Activated CD8-positive, alpha-beta memory T cell treated with anti-CD3 and anti-CD28 coated beads, Interleukin-2, amount 10 ng/mL, durations not matched to agents 7 days and 5 days (primary cell): Measurements from ENCODE around the gene AHRR. TPM values are rescaled to one million over a fixed set of nuclear protein-coding genes. Genes with fewer than 3 reads are reported as not detected.
"Not testable (repeated sequence)": the region's sequence is repeated elsewhere in the genome, so short reads cannot be mapped to it uniquely, and the experiment has no call there.

Source experiments
- ATAC-seq: fragments of 150-1000 bp; cut with Tn5 transposase; one replicate; pipeline ENCODE4 v1.10.0; 2021; ENCODE audit warnings: moderate library complexity
- CTCF ChIA-PET: fragments of 350-600 bp; sonication (Branson Sonifier 250); formaldehyde crosslinking; loops from one replicate; lab custom pipeline; 2021; ENCODE audit warnings: antibody characterized with exemption; lab: Charles Lee
- DNase-seq: peaks from one replicate; pipeline ENCODE4 v3.0.0-alpha.2; 2020
- H3K27ac Mint-ChIP-seq: one replicate; pipeline ENCODE4 v1.8.0; 2021; ENCODE audit warnings: mild to moderate bottlenecking, mixed read lengths
- H3K27me3 Mint-ChIP-seq: one replicate; pipeline ENCODE4 v1.8.0; 2021; ENCODE audit warnings: mixed read lengths
- H3K36me3 Mint-ChIP-seq: one replicate; pipeline ENCODE4 v1.8.0; 2021; ENCODE audit warnings: mild to moderate bottlenecking, mixed read lengths
- H3K4me1 Mint-ChIP-seq: one replicate; pipeline ENCODE4 v1.8.0; 2021; ENCODE audit warnings: mixed read lengths
- H3K4me3 Mint-ChIP-seq: one replicate; pipeline ENCODE4 v1.8.0; 2021; ENCODE audit warnings: mild to moderate bottlenecking, moderate library complexity, mixed read lengths
- H3K9me3 Mint-ChIP-seq: one replicate; pipeline ENCODE4 v1.8.0; 2022; ENCODE audit warnings: low read depth, mixed read lengths
- total RNA-seq, 2 experiments: library from RNA; stranded (reverse); gene quantifications; one replicate each; pipeline ENCODE4 v1.2.3, GENCODE V29; 2021

The AHRR gene
- total RNA-seq, 2 experiments from 2014 or later: 56.8 to 64.0 TPM

- Mint-ChIP-seq H3K4me3 (no peak overlapping the region), H3K9me3 (no peaks in the 10 kb centered on the region), H3K36me3 (peaks cover 33% of the 10 kb centered on the region), H3K27ac (no peak overlapping the region), H3K27me3 (peaks cover 4% of the 10 kb centered on the region), H3K4me1 (peaks cover 40% of the 10 kb centered on the region)
- CTCF ChIA-PET: interaction anchor here (0.8 to 1.0 kb wide), 2 partner anchors 16 to 30 kb away, joined by 3 read pairs; no protein-coding TSS in a partner anchor
- no peak for DNase-seq
- ATAC-seq: no peak
Measured at GRCh38 chr5:398475-399295, 77.2 kb downstream of the AHRR start.

GRCh38 chr5:399296-400281, 78.1 kb downstream of the AHRR start:
- Mint-ChIP-seq H3K36me3 (peaks cover 34% of the 10 kb centered on the region), H3K27me3 (peaks cover 4% of the 10 kb centered on the region), H3K4me3 (no peak overlapping the region), H3K9me3 (no peaks in the 10 kb centered on the region), H3K4me1 (peaks cover 38% of the 10 kb centered on the region), H3K27ac (peak overlapping the region; percentile 71)
- ATAC-seq: peak; percentile 60
- DNase-seq: peak; percentile 66
- CTCF ChIA-PET: interaction anchor here (0.8 kb wide), 1 partner anchor 31 kb away, joined by 3 read pairs; no protein-coding TSS in a partner anchor

DNA sequence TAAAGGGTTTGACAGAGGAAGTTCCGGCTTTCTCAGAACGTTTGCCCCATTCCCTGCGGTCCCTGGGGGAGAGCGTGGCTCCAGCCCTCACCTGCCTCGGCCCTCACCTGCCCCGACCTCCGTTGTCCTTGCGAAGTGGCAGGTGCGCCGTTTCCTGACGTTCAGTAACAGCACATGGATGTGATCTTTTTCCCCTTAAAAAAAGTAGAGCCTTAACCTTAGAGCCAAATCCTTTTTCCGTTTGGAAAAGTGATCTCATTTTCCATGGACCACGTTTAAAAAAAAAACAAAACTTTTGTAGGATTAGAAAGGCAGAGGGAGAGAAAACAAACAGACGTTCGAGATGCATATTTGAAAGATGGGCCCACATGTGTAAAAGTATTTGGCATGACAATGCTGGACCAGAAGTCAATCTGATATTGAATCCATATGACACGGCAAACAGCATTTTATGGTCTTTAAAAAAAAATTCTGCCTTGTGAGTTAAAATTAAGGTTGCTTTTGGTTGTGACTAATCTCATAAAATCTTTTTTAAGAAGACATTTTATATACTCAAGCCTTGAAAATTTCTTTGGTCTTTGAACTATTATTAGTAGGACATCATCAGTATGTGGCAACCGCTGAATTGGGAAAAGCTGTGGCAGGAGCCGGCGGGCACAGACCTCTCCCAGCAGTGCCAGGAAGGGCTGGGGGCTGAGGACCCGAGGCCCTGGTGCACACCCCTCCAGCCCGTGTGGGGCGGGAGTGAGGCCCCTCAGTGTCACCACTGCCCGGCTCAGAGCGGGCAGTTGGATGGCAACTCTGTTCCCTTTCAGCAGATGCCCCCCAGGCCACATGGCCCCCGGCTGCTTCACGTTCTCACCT, 79.0 kb downstream of the AHRR start:
- no peak for ATAC-seq

DNA sequence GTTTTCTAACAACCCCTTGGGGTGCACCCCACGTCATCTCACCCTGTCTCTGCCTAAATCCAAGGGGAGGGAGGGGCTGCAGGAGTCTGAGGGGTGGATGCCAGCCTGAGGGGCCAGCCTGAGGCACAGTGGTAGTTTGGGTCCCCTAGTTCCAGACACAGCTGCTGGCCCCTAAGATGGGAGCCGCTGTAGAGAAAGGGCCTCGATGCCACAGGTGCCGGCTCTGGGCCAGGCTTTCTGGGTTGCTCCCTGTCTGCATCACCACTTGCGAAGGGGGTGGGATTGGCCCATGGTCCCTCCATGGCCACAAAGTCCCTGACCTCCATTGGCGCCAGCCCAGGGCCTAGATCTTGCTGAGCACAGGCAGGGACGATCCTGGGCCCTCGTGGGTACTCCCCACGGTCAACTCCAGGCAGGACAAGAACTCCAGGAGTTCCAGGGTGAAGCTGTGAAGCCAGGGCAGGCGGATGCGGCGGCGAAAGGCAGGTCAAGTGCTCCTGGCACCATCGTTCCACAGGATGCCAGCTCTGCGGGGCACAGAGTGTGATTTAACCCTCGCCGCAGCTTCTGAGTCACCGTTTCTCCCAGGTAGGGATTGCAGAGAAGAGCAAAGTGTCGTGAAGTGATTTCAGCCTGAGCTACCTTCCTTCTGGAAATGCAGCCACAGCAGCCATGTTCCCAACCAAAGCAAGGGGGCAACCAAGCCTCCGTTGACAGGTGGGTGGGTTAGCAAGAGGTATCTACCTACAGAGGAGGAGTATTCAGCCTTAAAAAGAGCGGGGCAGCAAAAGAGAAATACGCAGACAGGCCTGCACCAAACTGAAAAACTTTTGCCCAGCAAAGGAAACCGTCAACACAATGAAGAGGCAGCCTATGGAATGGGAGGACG, 79.9 kb downstream of the AHRR start:
- CTCF ChIA-PET: interaction anchor here (1.0 kb wide), 1 partner anchor 84 kb away, joined by 3 read pairs; no protein-coding TSS in a partner anchor
- Mint-ChIP-seq H3K27me3 (peaks cover 4% of the 10 kb centered on the region), H3K4me3 (no peak overlapping the region), H3K36me3 (peaks cover 41% of the 10 kb centered on the region), H3K4me1 (peaks cover 35% of the 10 kb centered on the region), H3K27ac (peak overlapping the region; percentile 11), H3K9me3 (no peaks in the 10 kb centered on the region)
- ATAC-seq (no peak), DNase-seq (no peak)

More for the DNA sequence above, 79.0 kb downstream of the AHRR start:
- Mint-ChIP-seq H3K4me3 (no peak overlapping the region), H3K27ac (peak overlapping the region; percentile 43), H3K4me1 (peaks cover 33% of the 10 kb centered on the region), H3K27me3 (peaks cover 4% of the 10 kb centered on the region), H3K9me3 (no peaks in the 10 kb centered on the region), H3K36me3 (peaks cover 35% of the 10 kb centered on the region)
- no peak for DNase-seq
- CTCF ChIA-PET: no interaction called here

DNA sequence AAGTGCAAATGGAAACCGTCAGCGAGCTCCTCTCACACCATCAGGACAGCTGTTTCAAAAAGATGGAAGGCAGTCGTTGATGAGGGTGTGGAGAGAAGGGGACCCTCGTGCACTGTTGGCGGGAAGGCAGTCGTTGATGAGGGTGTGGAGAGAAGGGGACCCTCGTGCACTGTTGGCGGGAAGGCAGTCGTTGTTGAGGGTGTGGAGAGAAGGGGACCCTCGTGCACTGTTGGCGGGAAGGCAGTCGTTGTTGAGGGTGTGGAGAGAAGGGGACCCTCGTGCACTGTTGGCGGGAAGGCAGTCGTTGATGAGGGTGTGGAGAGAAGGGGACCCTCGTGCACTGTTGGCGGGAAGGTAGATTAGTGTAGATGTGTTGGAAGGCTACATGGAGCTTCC, 80.7 kb downstream of the AHRR start:
- not testable (repeated sequence) for H3K9me3 Mint-ChIP-seq, DNase-seq, H3K27me3 Mint-ChIP-seq, H3K27ac Mint-ChIP-seq, ATAC-seq, H3K4me3 Mint-ChIP-seq
- Mint-ChIP-seq H3K36me3 (peaks cover 40% of the 10 kb centered on the region), H3K4me1 (peaks cover 35% of the 10 kb centered on the region)
- CTCF ChIA-PET: interaction anchor here (1.0 kb wide), 1 partner anchor 85 kb away, joined by 3 read pairs; no protein-coding TSS in a partner anchor

- CTCF ChIA-PET: interaction anchor here (1.0 kb wide), 1 partner anchor 86 kb away, joined by 3 read pairs; no protein-coding TSS in a partner anchor
- peak; percentile 34 for ATAC-seq
- no peak for DNase-seq
Measured at GRCh38 chr5:402615-403359, 81.3 kb downstream of the AHRR start.

GRCh38 chr5:403995-404394, 82.5 kb downstream of the AHRR start:
- Mint-ChIP-seq H3K4me1 (peaks cover 38% of the 10 kb centered on the region), H3K27ac (no peak overlapping the region), H3K27me3 (peaks cover 4% of the 10 kb centered on the region), H3K9me3 (no peaks in the 10 kb centered on the region), H3K36me3 (peaks cover 36% of the 10 kb centered on the region), H3K4me3 (no peak overlapping the region)
- CTCF ChIA-PET: interaction anchor here (0.9 to 1.6 kb wide), 3 partner anchors 9 to 87 kb away, joined by 3 to 5 read pairs (median 3); no protein-coding TSS in a partner anchor
- no peak for DNase-seq
- no peak for ATAC-seq

More at GRCh38 chr5:402615-403359, 81.3 kb downstream of the AHRR start:
- Mint-ChIP-seq H3K27me3 (peaks cover 4% of the 10 kb centered on the region), H3K36me3 (peaks cover 40% of the 10 kb centered on the region), H3K9me3 (no peaks in the 10 kb centered on the region), H3K27ac (peak overlapping the region; percentile 45), H3K4me3 (no peak overlapping the region), H3K4me1 (peaks cover 37% of the 10 kb centered on the region)

DNA sequence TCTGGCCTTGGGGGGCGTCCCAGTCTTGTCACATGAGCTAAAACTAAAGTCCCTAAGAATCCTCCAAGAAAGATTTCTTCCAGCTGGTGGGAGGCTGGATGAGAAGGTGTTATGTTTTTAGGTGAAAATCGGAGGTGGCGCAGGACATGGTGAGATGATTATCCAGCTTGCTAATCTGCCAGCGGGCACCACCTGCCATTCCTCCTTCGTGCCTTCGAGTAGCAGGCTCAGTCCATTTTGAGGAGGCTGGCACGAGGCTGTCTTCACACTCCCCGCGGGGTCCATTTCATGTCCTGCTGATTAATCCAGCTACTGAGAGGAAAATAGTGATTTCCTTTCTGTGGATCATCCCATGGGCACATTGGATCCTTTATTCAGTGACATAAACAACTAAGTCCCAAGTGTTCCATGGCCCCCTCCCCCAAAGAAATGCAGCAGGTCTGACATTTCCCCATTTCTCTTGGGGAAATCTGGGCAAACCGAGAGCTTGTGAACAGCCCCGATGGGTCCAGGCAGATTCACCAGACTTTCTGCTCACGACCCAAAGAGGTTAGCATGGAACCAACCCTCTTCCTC, 83.2 kb downstream of the AHRR start:
- CTCF ChIA-PET: interaction anchor here (1.1 to 1.6 kb wide), 3 partner anchors 10 to 88 kb away, joined by 3 to 5 read pairs (median 4); partner anchors contain the start of gene AHRR
- ATAC-seq (no peak), DNase-seq (no peak)
- Mint-ChIP-seq H3K9me3 (no peaks in the 10 kb centered on the region), H3K27me3 (peaks cover 4% of the 10 kb centered on the region), H3K4me3 (no peak overlapping the region), H3K27ac (no peak overlapping the region), H3K36me3 (peaks cover 32% of the 10 kb centered on the region), H3K4me1 (peaks cover 33% of the 10 kb centered on the region)

DNA sequence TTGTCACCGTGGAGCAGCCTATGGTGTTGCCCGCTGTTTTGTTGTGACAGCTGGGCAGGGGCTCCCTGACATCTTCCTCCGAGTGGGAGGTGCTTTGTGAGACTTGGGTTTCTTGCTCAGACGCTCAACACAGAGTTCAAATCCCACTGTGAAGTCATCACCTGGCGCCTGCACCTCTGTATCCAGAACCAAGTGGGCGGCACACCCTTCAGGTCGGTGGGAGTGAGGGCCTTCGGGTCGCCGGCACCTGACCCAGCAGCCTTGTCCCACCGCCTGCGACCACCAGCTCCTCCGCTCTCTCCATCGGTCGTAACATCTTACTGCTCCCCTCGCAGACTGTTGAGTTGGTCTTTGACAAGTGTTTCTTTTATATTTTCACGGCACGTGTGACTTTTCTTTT, 83.9 kb downstream of the AHRR start:
- DNase-seq (no peak), ATAC-seq (no peak)
- Mint-ChIP-seq H3K36me3 (peaks cover 30% of the 10 kb centered on the region), H3K4me1 (peaks cover 26% of the 10 kb centered on the region), H3K27me3 (no peaks in the 10 kb centered on the region), H3K27ac (no peak overlapping the region), H3K4me3 (no peak overlapping the region), H3K9me3 (no peaks in the 10 kb centered on the region)
- CTCF ChIA-PET: interaction anchor here (1.2 kb wide), 1 partner anchor 84 kb away, joined by 4 read pairs; the partner anchor contains the start of gene AHRR

GRCh38 chr5:406041-406440, 84.5 kb downstream of the AHRR start:
- Mint-ChIP-seq H3K36me3 (peaks cover 32% of the 10 kb centered on the region), H3K9me3 (no peaks in the 10 kb centered on the region), H3K27ac (no peak overlapping the region), H3K27me3 (no peaks in the 10 kb centered on the region), H3K4me3 (no peak overlapping the region), H3K4me1 (peaks cover 27% of the 10 kb centered on the region)
- no peak for ATAC-seq
- DNase-seq: no peak
- CTCF ChIA-PET: interaction anchor here (1.5 to 1.9 kb wide), 3 partner anchors 26 to 89 kb away, joined by 4 to 5 read pairs (median 5); no protein-coding TSS in a partner anchor
